DMS114 treated with DMSO at 0.1 percent for 48 hours (cell line): Measurements from ENCODE around the gene ANKRD11.
"Not testable (repeated sequence)": the region's sequence is repeated elsewhere in the genome, so short reads cannot be mapped to it uniquely, and the experiment has no call there.

Source experiments
- DNase-seq: peaks from one replicate; lab custom pipeline; 2025; ENCODE audit not compliant: unreplicated experiment; lab: John Stamatoyannopoulos, UW

Gene ANKRD11

GRCh38 chr16:89453501-89454321 lies 36.6 kb downstream of the ANKRD11 start:
- no peak for DNase-seq

DNA sequence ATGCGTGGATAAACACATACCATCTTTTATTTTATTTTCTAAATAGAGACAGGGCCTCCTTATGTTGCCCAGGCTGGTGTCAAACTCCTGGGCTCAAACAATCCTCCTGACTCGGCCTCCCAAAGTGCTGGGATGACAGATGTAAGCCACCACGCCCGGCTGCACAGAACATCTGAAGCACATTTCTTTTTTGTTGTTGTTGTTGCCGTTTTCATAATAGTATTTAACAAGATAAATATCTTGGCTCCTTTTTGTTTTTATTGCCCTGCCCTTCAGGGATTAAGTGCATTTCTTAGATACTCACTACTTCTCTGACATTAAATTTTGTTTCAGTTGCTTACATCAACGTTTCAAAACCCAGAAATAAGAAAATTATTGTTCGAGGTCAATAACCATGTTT lies 37.4 kb downstream of the ANKRD11 start:
- DNase-seq, result no peak

GRCh38 chr16:89452241-89452640 lies 38.1 kb downstream of the ANKRD11 start:
- DNase-seq, result no peak

GRCh38 chr16:89450537-89450936 lies 39.8 kb downstream of the ANKRD11 start:
- no peak for DNase-seq

GRCh38 chr16:89449726-89450335 lies 40.5 kb downstream of the ANKRD11 start:
- no peak for DNase-seq

DNA sequence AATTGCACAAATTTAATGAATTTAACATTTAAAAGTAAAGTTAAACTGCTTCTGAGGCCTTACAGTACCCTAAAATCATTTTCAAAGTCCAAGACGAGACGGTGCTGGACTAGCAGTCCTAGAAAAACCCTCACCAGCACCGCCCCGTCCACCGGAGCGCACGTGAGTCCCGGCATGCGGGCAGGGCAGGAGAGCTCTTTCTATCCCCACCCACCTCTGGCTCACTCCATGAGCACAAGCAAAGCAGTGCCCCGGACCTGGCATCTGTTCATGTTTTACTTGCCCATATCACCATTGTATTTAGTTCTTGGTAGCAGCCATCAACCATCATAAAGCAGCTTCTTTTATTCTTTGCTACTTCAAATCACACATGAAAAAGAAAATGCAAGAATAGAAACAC lies 41.7 kb downstream of the ANKRD11 start:
- no peak for DNase-seq

DNA sequence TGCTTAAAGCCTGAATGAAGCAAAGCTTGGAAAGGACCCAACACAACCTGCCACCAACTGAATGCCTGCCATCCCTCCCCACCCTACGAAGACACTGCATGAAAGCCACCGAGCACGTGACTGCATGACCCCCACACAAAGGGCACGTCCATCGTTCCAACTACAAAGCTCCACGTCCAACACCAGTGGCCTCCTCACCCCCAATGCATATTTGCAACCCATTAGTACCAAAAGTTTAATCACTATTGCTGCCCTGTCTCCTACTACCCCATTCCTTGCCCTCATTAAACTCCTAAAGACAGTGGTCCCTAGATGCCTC lies 43.4 kb downstream of the ANKRD11 start:
- DNase-seq, result no peak

DNA sequence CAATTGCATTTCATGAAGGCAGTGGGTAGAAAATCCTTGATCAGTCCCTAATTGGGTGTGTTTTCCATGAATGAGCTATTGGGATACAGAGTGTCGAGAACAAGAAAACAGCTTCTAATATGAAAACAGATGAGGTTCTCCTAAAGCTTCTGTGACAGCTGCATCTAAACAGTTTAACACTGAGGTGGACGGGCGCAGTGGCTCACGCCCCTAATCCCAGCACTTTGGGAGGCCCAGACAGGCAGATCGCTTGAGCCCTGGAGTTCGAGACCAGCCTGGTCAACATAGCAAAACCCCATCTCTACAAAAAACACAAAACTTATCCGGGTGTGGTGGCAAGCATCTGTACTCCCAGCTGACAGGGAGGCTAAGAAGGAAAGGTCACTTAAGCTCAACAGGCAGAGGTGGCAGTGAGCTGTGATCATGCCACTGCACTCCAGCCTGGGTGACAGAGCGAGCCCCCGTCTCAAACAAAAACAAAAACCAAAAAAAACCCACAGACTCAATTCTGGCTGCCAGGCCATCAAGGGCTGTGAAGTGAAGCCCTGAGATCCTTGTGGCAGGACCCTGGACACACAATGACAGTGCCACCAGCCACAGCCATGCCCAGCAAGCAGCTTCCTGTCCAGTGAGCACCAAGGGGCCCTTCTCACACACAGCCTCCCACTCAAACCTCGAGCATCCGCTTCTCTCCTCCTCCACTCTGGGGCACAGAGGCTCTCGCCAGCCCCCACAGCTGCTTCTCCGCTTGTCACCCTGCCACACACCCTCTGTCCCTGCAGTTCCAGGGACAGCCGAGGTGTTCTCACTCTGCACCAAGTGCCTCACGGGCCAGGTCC lies 44.0 kb downstream of the ANKRD11 start:
- DNase-seq, result no peak

GRCh38 chr16:89445166-89445565 lies 45.2 kb downstream of the ANKRD11 start:
- no peak for DNase-seq

- no peak for DNase-seq
Observed at GRCh38 chr16:89444728-89445127, 45.6 kb downstream of the ANKRD11 start.

GRCh38 chr16:89444151-89444723 lies 46.1 kb downstream of the ANKRD11 start:
- no peak for DNase-seq

DNA sequence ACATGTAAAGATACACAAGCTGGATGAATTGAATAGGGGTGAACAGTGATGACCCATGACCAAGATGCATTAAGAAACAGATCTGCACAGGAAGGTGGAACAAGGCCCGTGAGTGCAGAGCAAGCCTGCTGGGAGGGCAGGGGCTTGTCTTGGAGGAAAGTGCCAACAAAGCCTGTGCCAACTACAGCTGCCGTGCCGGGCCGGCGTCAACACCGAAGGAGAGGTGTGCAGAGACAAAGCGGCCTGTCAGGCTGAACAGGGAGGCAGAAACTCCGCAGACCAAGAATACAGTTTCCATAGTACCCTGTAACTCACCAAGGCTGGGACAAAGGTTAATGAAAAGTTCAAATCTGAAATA lies 46.7 kb downstream of the ANKRD11 start:
- DNase-seq, result no peak

- DNase-seq, result no peak
Observed at GRCh38 chr16:89442990-89443726, 47.2 kb downstream of the ANKRD11 start.

DNA sequence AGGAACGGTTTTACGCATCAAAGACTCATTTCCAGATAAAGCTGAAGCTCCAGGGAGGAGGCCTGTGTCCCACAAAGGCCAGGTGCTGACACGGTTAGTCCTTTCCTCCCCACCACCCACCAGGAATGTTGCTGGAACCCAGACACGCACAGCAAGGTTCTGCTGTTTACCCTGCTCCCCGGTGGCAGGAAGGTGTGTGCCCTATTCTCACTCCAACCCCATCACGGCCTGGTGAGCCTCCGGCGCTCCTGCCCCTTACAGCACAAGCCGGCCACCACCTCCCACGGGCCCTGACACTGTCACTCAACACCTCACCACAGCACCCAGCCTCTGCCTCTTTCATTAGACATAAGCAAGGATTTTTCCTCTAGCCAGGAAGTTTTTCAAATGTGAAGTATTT lies 47.8 kb downstream of the ANKRD11 start:
- DNase-seq, result no peak

- DNase-seq, result no peak
Observed at GRCh38 chr16:89439659-89440058, 50.7 kb downstream of the ANKRD11 start.

DNA sequence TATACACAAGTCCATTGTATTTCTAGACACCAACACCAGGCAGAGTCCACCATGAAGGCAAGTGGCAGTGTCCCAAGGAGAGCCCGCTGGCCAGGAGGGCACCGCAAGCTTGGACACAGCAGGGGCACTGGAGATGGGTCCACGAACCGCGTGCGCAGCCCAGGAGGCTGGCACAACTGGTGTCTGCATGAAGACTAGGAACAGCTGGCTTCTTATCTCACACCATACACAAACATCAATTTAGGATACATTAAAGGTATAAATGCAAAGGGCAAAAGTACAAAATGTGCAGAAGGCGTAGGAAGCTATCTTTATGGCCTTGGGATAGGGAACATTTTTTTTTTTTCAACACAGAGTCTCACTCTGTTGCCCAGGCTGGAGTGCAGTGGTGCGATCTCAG lies 52.4 kb downstream of the ANKRD11 start:
- no peak for DNase-seq

DNA sequence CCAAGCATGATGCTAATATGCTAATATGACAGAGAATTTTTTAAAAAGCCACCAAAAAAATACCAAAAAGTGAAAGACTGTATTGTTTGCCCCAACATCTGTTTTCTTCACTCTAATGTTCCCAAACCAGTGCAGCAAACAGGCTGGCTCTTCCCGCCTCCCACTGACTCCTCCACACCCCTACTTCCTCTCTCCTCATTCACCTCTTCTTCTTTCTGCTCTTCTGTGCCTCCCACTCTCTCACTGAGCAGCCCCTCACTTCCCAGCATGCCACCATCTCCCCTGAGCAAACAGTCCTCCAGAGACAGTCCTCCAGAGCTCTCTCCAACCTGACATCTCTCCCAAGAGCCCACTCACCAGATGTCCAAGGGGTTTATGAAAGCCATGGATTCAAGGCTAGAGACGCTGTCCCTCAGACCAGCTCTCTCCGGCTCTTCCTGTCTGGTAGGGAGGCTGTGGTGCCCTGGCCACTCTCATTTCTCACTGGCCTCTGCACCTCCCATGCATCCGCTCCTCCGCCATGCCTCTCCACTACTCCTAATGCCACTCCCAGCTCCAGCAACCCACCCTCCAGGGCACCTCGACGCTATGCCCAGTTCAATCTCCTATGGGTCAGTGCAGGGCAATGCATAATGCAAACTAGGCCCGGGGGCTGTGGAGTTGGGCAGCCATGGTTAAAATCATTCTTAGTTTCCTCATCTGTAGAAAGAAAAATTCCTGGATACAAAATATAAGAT lies 52.9 kb downstream of the ANKRD11 start:
- no peak for DNase-seq

- no peak for DNase-seq
Observed at GRCh38 chr16:89436366-89436765, 54.0 kb downstream of the ANKRD11 start.

- DNase-seq, result not testable (repeated sequence)
Observed at GRCh38 chr16:89435059-89435458, 55.3 kb downstream of the ANKRD11 start.

DNA sequence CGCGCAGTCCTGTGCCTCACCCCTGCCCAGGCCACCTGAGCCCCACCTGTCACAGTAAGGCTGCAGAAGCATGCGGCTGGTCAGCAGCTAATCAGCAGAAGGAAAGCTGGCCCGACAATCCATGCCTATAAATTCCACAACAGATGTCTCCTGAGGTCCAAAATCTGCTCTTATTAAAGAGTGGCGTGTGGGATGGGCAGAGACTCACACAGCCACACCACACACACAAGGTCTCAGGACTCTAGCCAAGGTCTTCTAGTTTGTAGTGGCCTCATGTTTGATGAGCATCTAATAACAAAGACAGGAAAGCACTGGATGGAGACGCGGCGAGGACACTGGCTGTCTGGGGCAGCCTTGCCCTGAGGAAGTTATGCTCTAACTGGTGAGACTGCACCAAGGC lies 55.9 kb downstream of the ANKRD11 start:
- no peak for DNase-seq
